Measurements from ENCODE around the gene SLC5A8.

Gene SLC5A8

DNA sequence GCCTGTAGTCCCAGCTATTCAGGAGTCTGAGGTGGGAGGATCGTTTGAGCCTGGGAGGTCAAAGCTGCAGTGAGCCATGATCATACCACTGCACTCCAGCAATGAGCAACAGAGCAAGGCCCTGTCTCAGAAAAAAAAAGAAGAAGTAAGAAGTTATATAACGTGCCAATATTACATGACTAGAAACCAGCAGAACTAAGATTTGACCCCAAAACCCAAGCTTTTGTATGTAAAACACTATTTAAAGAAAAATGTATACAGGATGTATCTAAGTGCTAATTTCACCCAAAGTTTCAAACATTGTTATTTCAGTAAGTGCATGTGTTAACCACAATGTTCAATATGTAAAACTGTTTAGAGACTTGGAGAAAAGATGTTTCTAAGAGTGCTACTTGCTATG is 94.7 kb downstream of the SLC5A8 start:
- Mint-ChIP-seq H3K4me3 (no peak overlapping the region), H3K9me3 (peaks cover 5% of the 10 kb centered on the region), H3K27me3 (no peaks in the 10 kb centered on the region), H3K4me1 (no peaks in the 10 kb centered on the region), H3K27ac (no peak overlapping the region), H3K36me3 (ENCODE audit: low read depth) (no peaks in the 10 kb centered on the region)
- DNase-seq: no peak
- no peak for ATAC-seq

DNA sequence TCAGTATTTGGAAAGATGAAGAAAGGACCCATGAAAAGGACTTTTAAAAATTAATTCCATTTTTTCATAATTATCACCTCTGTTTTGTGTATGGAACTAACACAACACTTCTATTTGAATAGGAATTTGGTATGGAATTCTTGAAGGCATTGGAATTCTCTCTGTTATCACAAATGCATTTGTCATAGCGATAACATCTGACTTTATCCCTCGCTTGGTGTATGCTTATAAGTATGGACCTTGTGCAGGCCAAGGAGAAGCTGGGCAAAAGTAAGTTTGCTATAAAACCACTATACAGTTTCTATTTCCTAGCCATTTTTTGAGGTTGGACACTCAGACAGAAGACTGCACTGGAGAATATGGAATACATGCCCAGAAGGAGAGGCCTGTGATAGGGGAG is 98.6 kb downstream of the SLC5A8 start:
- no peak overlapping the region for H3K27ac Mint-ChIP-seq
- DNase-seq: no peak
- no peak overlapping the region for H3K4me3 Mint-ChIP-seq
- H3K4me1 Mint-ChIP-seq: no peaks in the 10 kb centered on the region
- no peaks in the 10 kb centered on the region for H3K9me3 Mint-ChIP-seq
- ATAC-seq: no peak
- no peaks in the 10 kb centered on the region for H3K27me3 Mint-ChIP-seq
- H3K36me3 Mint-ChIP-seq (ENCODE audit: low read depth): no peaks in the 10 kb centered on the region

DNA sequence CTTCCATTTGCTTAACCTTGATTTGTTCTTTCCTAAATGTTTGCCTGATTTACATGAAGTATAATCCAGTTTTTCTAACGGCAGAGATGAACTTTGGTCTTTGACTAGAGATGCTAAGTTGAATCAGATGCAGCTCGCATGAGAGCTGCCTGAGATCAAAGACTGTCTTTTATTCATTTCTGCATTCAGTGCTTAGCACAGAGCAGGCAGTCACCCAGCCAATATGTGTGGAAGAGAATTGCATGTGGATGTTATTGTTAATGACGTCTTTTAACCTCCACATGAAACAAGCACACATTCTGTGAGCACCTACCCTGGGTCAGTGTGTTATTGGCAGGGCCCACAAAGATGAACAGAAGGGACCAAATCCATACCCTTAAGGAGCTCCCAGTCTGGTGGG is 99.2 kb downstream of the SLC5A8 start:
- Mint-ChIP-seq H3K27ac (no peak overlapping the region), H3K27me3 (no peaks in the 10 kb centered on the region), H3K9me3 (no peaks in the 10 kb centered on the region), H3K4me1 (no peaks in the 10 kb centered on the region), H3K4me3 (no peak overlapping the region), H3K36me3 (ENCODE audit: low read depth) (no peaks in the 10 kb centered on the region)
- no peak for ATAC-seq
- DNase-seq: no peak

DNA sequence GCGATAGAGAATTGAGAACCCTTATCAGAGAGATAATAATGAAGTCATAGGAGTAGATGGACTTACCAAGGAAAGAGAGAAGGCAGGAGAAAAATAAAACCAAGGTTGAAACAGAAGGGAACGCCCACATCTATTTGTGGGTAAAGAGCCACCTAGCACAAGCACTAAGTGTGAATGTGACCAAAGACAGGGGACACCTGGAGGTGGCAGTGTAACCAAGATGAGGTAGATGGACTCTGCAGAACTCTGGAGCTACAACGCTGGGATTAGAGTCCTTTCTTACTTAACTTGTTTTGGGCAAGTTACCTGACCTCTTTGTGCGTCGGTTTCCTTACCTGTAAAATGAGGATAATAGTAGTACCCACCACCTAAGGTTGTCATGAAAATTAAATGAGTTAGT is 101.9 kb downstream of the SLC5A8 start:
- Mint-ChIP-seq H3K27ac (no peak overlapping the region), H3K4me3 (no peak overlapping the region), H3K9me3 (peaks cover 5% of the 10 kb centered on the region), H3K27me3 (no peaks in the 10 kb centered on the region), H3K36me3 (ENCODE audit: low read depth) (no peaks in the 10 kb centered on the region), H3K4me1 (no peaks in the 10 kb centered on the region)
- no peak for ATAC-seq
- DNase-seq: no peak

DNA sequence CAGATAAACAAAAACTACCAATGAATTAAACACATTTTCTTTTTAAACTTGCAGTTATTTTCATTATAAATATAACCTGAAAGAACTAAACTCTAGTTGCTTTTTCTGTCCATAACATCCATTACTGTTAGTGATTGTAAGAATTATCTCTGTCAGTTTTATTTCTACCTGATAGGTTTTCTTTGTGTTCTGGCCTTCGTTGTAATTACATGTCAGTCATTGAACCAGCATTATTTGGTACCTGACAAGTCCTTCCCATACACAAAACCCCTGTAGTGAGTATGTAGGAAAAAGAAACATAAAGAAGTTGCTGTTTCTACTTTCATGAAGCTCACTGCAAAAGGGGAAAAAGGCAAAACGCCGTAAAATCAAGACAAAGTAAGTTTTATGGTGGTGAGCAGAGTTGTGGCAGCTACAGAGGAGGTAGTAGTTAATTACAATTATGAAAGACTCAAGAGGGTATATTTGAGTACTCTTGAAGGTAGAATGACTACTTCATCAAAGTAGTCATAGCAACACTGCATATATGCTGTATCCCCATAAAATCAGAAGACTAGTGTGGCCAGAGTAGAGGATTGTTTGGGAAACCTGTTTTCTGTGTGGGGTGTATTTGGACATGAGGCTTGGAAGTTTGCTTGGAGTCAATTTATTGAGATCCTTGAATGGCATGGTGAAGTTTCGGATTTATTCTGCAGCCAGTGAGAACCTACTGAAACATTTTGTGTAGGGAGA is 102.8 kb downstream of the SLC5A8 start:
- H3K36me3 Mint-ChIP-seq (ENCODE audit: low read depth): no peaks in the 10 kb centered on the region
- no peaks in the 10 kb centered on the region for H3K27me3 Mint-ChIP-seq
- no peak for DNase-seq
- no peaks in the 10 kb centered on the region for H3K4me1 Mint-ChIP-seq
- peaks cover 5% of the 10 kb centered on the region for H3K9me3 Mint-ChIP-seq
- H3K4me3 Mint-ChIP-seq: no peak overlapping the region
- ATAC-seq: no peak
- no peak overlapping the region for H3K27ac Mint-ChIP-seq
